ENCODE results near the gene GRIK3.

The GRIK3 gene

GRCh38 chr1:36843906-36844610, 190.3 kb downstream of the GRIK3 start:
- H3K27ac ChIP-seq = no peak overlapping the region
- POLR2A ChIA-PET (ENCODE audit: low non-redundant PET) = no interaction called here
- DNase-seq (ENCODE audit: low spot score) = no peak
- CTCF ChIA-PET = interaction anchor here (0.6 kb wide), 1 partner anchor 486 kb away, joined by 3 read pairs; no protein-coding TSS in a partner anchor
- no peak for TF ChIP-seq CTCF (conservative IDR thresholded peaks at IDR 0.05; ENCODE audit: low read depth)

- no peak for DNase-seq (ENCODE audit: low spot score)
- POLR2A ChIA-PET (ENCODE audit: low non-redundant PET) = no interaction called here
- H3K27ac ChIP-seq = no peak overlapping the region
- TF ChIP-seq CTCF (conservative IDR thresholded peaks at IDR 0.05; ENCODE audit: low read depth) = no peak
- CTCF ChIA-PET = interaction anchor here (0.6 kb wide), 1 partner anchor 327 kb away, joined by 3 read pairs; no protein-coding TSS in a partner anchor
These were observed 191.3 kb downstream of the GRIK3 start for GRCh38 chr1:36843027-36843426.

DNA sequence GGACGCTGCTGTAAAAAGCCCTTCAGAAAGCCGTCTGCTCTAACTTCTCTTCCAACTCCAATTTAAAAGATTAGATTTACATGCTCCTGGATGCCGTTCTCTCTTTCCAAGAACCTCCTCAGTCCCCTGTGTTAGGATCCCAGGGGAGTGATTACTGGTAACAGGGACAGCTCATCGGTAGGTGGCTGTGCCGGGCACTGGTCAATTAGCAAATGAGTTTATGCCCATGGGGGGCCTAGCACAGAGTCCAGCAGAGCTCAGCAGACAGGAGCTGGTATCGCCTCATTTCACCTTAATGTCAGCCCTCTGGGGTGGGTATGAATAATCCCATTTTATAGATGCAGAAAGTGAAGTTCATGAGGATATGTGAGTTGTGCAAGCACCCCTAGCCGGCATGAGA, 191.9 kb downstream of the GRIK3 start:
- no peak for TF ChIP-seq CTCF (conservative IDR thresholded peaks at IDR 0.05; ENCODE audit: low read depth)
- ChIA-PET POLR2A (ENCODE audit: low non-redundant PET) (no interaction called here), CTCF (interaction anchor here (0.6 to 0.7 kb wide), 3 partner anchors 40 to 761 kb away, joined by 3 to 4 read pairs (median 3); no protein-coding TSS in a partner anchor)
- no peak for DNase-seq (ENCODE audit: low spot score)
- no peak overlapping the region for H3K27ac ChIP-seq

- no peak for TF ChIP-seq CTCF (conservative IDR thresholded peaks at IDR 0.05; ENCODE audit: low read depth)
- POLR2A ChIA-PET (ENCODE audit: low non-redundant PET) = no interaction called here
These were observed 194.8 kb downstream of the GRIK3 start for GRCh38 chr1:36839485-36839884.

GRCh38 chr1:36838888-36839287, 195.4 kb downstream of the GRIK3 start:
- CTCF ChIA-PET = no interaction called here
- no peak for TF ChIP-seq CTCF (conservative IDR thresholded peaks at IDR 0.05; ENCODE audit: low read depth)
- POLR2A ChIA-PET (ENCODE audit: low non-redundant PET) = no interaction called here
- no peak overlapping the region for H3K27ac ChIP-seq
- DNase-seq (ENCODE audit: low spot score) = no peak

More at GRCh38 chr1:36839485-36839884, 194.8 kb downstream of the GRIK3 start:
- no peak overlapping the region for H3K27ac ChIP-seq
- CTCF ChIA-PET = no interaction called here
- DNase-seq (ENCODE audit: low spot score) = no peak

DNA sequence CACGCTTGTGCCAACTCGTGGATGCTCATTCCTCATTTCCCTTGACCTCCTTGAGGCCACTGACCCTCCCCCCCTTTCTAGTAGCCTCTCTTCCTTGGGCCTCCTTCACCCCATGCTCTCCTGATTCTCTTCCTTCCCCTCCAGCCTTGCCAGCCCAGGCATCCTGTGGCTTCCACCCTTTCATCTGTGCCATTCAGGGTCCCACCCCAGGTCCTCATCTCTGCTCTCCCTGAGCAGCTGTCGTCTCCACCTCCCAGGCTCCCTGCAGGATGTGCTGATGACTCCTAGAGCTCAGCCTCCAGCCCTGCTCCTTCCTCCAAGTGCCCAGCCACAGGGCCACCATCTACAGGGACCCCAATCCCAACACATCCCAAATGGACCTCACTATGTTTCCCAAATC, 197.4 kb downstream of the GRIK3 start:
- no peak for DNase-seq (ENCODE audit: low spot score)
- no peak overlapping the region for H3K27ac ChIP-seq
- CTCF ChIA-PET = no interaction called here
- TF ChIP-seq CTCF (conservative IDR thresholded peaks at IDR 0.05; ENCODE audit: low read depth) = no peak
- POLR2A ChIA-PET (ENCODE audit: low non-redundant PET) = no interaction called here
